B cell (primary cell): Measurements from ENCODE around the gene NDUFB10. TPM values are rescaled to one million over a fixed set of nuclear protein-coding genes. Genes with fewer than 3 reads are reported as not detected.

Experiments used
- ATAC-seq: fragments of 200-7000 bp; cut with Tn5 transposase; one replicate; pipeline ENCODE4 v1.10.0; 2021; ENCODE audit warnings: low read depth, mild to moderate bottlenecking, moderate number of reproducible peaks, moderate library complexity
- CTCF ChIA-PET: fragments of 350-600 bp; sonication (Branson Sonifier 250); formaldehyde crosslinking; loops from one replicate; lab custom pipeline; 2021; ENCODE audit warnings: antibody characterized with exemption, inconsistent platforms; lab: Charles Lee
- POLR2A ChIA-PET: fragments of 350-600 bp; sonication (Branson Sonifier 250); formaldehyde crosslinking; loops from one replicate; lab custom pipeline; 2021; ENCODE audit warnings: antibody characterized with exemption; lab: Charles Lee
- DNase-seq: peaks from one replicate; pipeline ENCODE4 v3.0.0; 2013
- H2AFZ ChIP-seq: 2 replicates; pipeline ENCODE4 v1.6.1; 2012; ENCODE audit warnings: mild to moderate bottlenecking, low read depth, low read length; ENCODE audit not compliant: insufficient read depth, poor library complexity, severe bottlenecking
- H3K27ac ChIP-seq, 2 donors: 1 replicate in 1 of 2; 2 replicates in 1 of 2; pipeline ENCODE4 v1.5.1; 2012 to 2013; ENCODE audit warnings: low read length in 2 of 2, mild to moderate bottlenecking in 2 of 2, moderate library complexity in 1 of 2
- H3K27me3 ChIP-seq, 4 experiments: fragments of 200-600 bp in 1 of 4; sonication (generic) in 1 of 4; replicated peaks in 1 of 4; 1 replicate in 2 of 4; 2 replicates in 2 of 4; pipeline versions ENCODE4 v1.6.1 to v1.7.0; 2013 to 2016; ENCODE audit warnings: low read length in 3 of 4, mild to moderate bottlenecking in 2 of 4, mixed read lengths in 1 of 4, moderate library complexity in 1 of 4; ENCODE audit not compliant: insufficient read depth in 4 of 4, control insufficient read depth in 3 of 4; ENCODE audit errors: control extremely low read depth in 1 of 4
- H3K36me3 ChIP-seq, 2 experiments: replicated peaks in 1 of 2; 1 replicate in 1 of 2; 2 replicates in 1 of 2; pipeline versions ENCODE4 v1.6.1 to v1.7.1; 2013; ENCODE audit warnings: low read length in 1 of 2; ENCODE audit not compliant: insufficient read depth in 2 of 2, control insufficient read depth in 1 of 2; ENCODE audit errors: control extremely low read depth in 1 of 2, extremely low read depth in 1 of 2
- H3K4me1 ChIP-seq, 2 donors: fragments of 200-600 bp in 1 of 2; sonication (generic) in 1 of 2; 1 replicate in 1 of 2; 2 replicates in 1 of 2; pipeline versions ENCODE4 v1.5.1 to v1.6.1; 2013 to 2017; ENCODE audit warnings: low read length in 2 of 2; ENCODE audit not compliant: control insufficient read depth in 2 of 2, insufficient read depth in 2 of 2
- H3K4me2 ChIP-seq: replicated peaks from 2 replicates; pipeline ENCODE3; 2012; ENCODE audit warnings: mild to moderate bottlenecking, low read depth, low read length; ENCODE audit not compliant: poor library complexity, severe bottlenecking
- H3K4me3 ChIP-seq, 5 experiments: fragments of 200-600 bp in 1 of 5; sonication (generic) in 1 of 5; 1 replicate in 3 of 5; 2 replicates in 2 of 5; pipeline versions ENCODE4 v1.5.1 to v1.7.0; 2011 to 2016; ENCODE audit warnings: low read length in 4 of 5, mild to moderate bottlenecking in 4 of 5, low read depth in 2 of 5, control low read depth in 1 of 5, moderate library complexity in 1 of 5; ENCODE audit not compliant: insufficient read depth in 1 of 5; ENCODE audit errors: control extremely low read depth in 1 of 5, extremely low read depth in 1 of 5
- H3K79me2 ChIP-seq: fragments of 200-600 bp; sonication (generic); one replicate; pipeline ENCODE4 v1.6.0; 2016; ENCODE audit warnings: low read length; ENCODE audit not compliant: control insufficient read depth, insufficient read depth
- H3K9ac ChIP-seq: fragments of 200-600 bp; sonication (generic); 2 replicates; pipeline ENCODE4 v1.6.1; 2017; ENCODE audit warnings: mild to moderate bottlenecking, low read length, moderate library complexity
- H3K9me3 ChIP-seq, 3 donors: one replicate each; pipeline versions ENCODE4 v1.6.1 to v1.7.1; 2013; ENCODE audit warnings: low read length in 2 of 3; ENCODE audit not compliant: control insufficient read depth in 2 of 3, insufficient read depth in 1 of 3; ENCODE audit errors: control extremely low read depth in 1 of 3
- H4K20me1 ChIP-seq: 2 replicates; pipeline ENCODE4 v1.6.0; 2012; ENCODE audit warnings: mild to moderate bottlenecking, low read length; ENCODE audit not compliant: insufficient read depth, control insufficient read depth, poor library complexity, severe bottlenecking
- H3K27ac Mint-ChIP-seq: one replicate; pipeline ENCODE4 v1.8.0; 2021; ENCODE audit warnings: mixed read lengths
- H3K27me3 Mint-ChIP-seq: one replicate; pipeline ENCODE4 v1.8.0; 2021; ENCODE audit warnings: mixed read lengths
- H3K4me1 Mint-ChIP-seq: one replicate; pipeline ENCODE4 v1.8.0; 2021; ENCODE audit warnings: mixed read lengths
- H3K4me3 Mint-ChIP-seq: one replicate; pipeline ENCODE4 v1.8.0; 2021; ENCODE audit warnings: mixed read lengths
- H3K9me3 Mint-ChIP-seq: one replicate; pipeline ENCODE4 v1.8.0; 2022; ENCODE audit warnings: mixed read lengths; ENCODE audit not compliant: insufficient read depth
- CTCF ChIP-seq: fragments of 200-600 bp; IDR thresholded peaks from one replicate; pipeline ENCODE4 v1.8.0; 2022; ENCODE audit warnings: antibody characterized with exemption, mild to moderate bottlenecking
- EZH2 ChIP-seq: IDR thresholded peaks from 2 replicates; pipeline ENCODE4 v1.6.1; 2012; ENCODE audit warnings: borderline replicate concordance, low read depth, mild to moderate bottlenecking, moderate library complexity, low read length; ENCODE audit not compliant: insufficient read depth, poor library complexity, severe bottlenecking
- WGBS: methylation state at CpG from one replicate; pipeline ENCODE4 v1.1.5; 2013; ENCODE audit warnings: missing lambda C conversion rate; ENCODE audit not compliant: insufficient coverage; 5-methylcytosine and 5-hydroxymethylcytosine counted together
- intact Hi-C: fragments of 100-400 bp; cut with micrococcal nuclease; formaldehyde crosslinking; loops from one replicate; pipeline ENCODE4 v1.10.0; 2022
- polyA plus RNA-seq: library from polyadenylated mRNA; depleted of rRNA; stranded (reverse); fragments of >200 nt; gene quantifications from 2 replicates; pipeline ENCODE4 v1.2.3, GENCODE V29; 2012
- total RNA-seq, 2 donors: library from RNA; stranded (reverse); fragments of 120-200 nt in 1 of 2; gene quantifications; 1 replicate in 1 of 2; 2 replicates in 1 of 2; pipeline versions ENCODE4 v1.2.3 to v1.2.4, GENCODE V29; 2013 to 2022

The NDUFB10 gene
- total and polyA plus RNA-seq, 2 donors (not counting 1 experiment from before 2014, with no cell fraction given): 70.4 to 92.6 TPM

GRCh38 chr16:1914084-1914608 lies 45.2 kb upstream of the NDUFB10 start:
- no peaks in the 10 kb centered on the region for H3K4me1 Mint-ChIP-seq
- CTCF ChIA-PET: interaction anchor here (0.6 kb wide), 1 partner anchor 116 kb away, joined by 4 read pairs; no protein-coding TSS in a partner anchor
- H3K4me2 ChIP-seq: no peak overlapping the region
- no peaks in the 10 kb centered on the region for H3K79me2 ChIP-seq
- intact Hi-C loops: no loop called here
- DNase-seq (no peak), ATAC-seq (no peak)
- peaks cover 17% of the 10 kb centered on the region for H3K27me3 Mint-ChIP-seq
- H3K27ac Mint-ChIP-seq: no peak overlapping the region
- no peak for TF ChIP-seq CTCF
- TF ChIP-seq EZH2: no peak
- no peak overlapping the region for H3K4me3 Mint-ChIP-seq
- no peaks in the 10 kb centered on the region for H4K20me1 ChIP-seq
- no peak overlapping the region for H2AFZ ChIP-seq
- no peaks in the 10 kb centered on the region for H3K36me3 ChIP-seq
- POLR2A ChIA-PET: no interaction called here
- no peak overlapping the region for H3K4me3 ChIP-seq
- peaks cover 0 to 3% (median 0%) of the 10 kb centered on the region in 3 donors for H3K9me3 ChIP-seq
- H3K9ac ChIP-seq: no peak overlapping the region
- peaks cover 0 to 30% (median 6%) of the 10 kb centered on the region in 4 experiments for H3K27me3 ChIP-seq
- H3K27ac ChIP-seq: no peak overlapping the region
- no peaks in the 10 kb centered on the region for H3K9me3 Mint-ChIP-seq
- WGBS: 56% methylated on average over 10 of the region's 15 CpGs
- no peaks in the 10 kb centered on the region for H3K4me1 ChIP-seq

- no peak overlapping the region for H2AFZ ChIP-seq
- WGBS: 57% methylated on average over 7 of the region's 8 CpGs
- no peak overlapping the region for H3K27ac Mint-ChIP-seq
- no peak overlapping the region for H3K27ac ChIP-seq
- DNase-seq: no peak
- H3K4me3 ChIP-seq: no peak overlapping the region
- ChIA-PET POLR2A (no interaction called here), CTCF (no interaction called here)
- ATAC-seq: no peak
- H3K79me2 ChIP-seq: no peaks in the 10 kb centered on the region
- H3K9me3 Mint-ChIP-seq: no peaks in the 10 kb centered on the region
- peaks cover 17% of the 10 kb centered on the region for H3K27me3 Mint-ChIP-seq
- H3K4me2 ChIP-seq: no peak overlapping the region
- peaks cover 0 to 37% (median 8%) of the 10 kb centered on the region in 4 experiments for H3K27me3 ChIP-seq
- H3K4me1 ChIP-seq: no peaks in the 10 kb centered on the region
- no peak overlapping the region for H3K9ac ChIP-seq
- H3K4me3 Mint-ChIP-seq: no peak overlapping the region
- intact Hi-C loops: no loop called here
- no peaks in the 10 kb centered on the region for H4K20me1 ChIP-seq
- H3K9me3 ChIP-seq: peaks cover 0 to 3% (median 0%) of the 10 kb centered on the region in 3 donors
- no peaks in the 10 kb centered on the region for H3K36me3 ChIP-seq
- no peaks in the 10 kb centered on the region for H3K4me1 Mint-ChIP-seq
- TF ChIP-seq CTCF: no peak
- no peak for TF ChIP-seq EZH2
Observed at GRCh38 chr16:1914988-1915387, 44.4 kb upstream of the NDUFB10 start.
